K562 (cell line): ENCODE data around the gene EEF1A2. TPM values are rescaled to one million over a fixed set of nuclear protein-coding genes. Genes with fewer than 3 reads are reported as not detected.
A peak's percentile ranks its signal among the peaks of the same experiment; 100 is the strongest.

ENCODE experiments used
- CBX5 ChIP-seq: IDR thresholded peaks from 2 replicates; pipeline ENCODE4 v1.6.1; 2014; ENCODE audit warnings: low read depth, borderline replicate concordance
- CHCHD3 ChIP-seq: fragments of 250-450 bp; sonication (Bioruptor Pico); IDR thresholded peaks from 2 replicates; pipeline ENCODE4 v2.1.2; 2022; ENCODE audit warnings: mild to moderate bottlenecking
- CXXC5 ChIP-seq: fragments of 250-450 bp; sonication (Bioruptor Pico); IDR thresholded peaks from 2 replicates; pipeline ENCODE4 v1.8.0; 2022; ENCODE audit warnings: inconsistent platforms, mild to moderate bottlenecking, moderate library complexity
- TCFL5 ChIP-seq: fragments of 250-450 bp; sonication (Bioruptor Pico); conservative IDR thresholded peaks from 2 replicates; pipeline ENCODE4 v1.6.1; 2021; ENCODE audit warnings: mild to moderate bottlenecking, moderate library complexity, matching md5 sums
- YY1 ChIP-seq, 3 experiments: IDR thresholded peaks; 2 replicates each; pipeline ENCODE4 v1.6.1; 2011; ENCODE audit warnings: low read length in 2 of 3, mild to moderate bottlenecking in 2 of 3, moderate library complexity in 2 of 3, borderline replicate concordance in 1 of 3, control low read depth in 1 of 3, low read depth in 1 of 3; ENCODE audit not compliant: insufficient read depth in 3 of 3, insufficient replicate concordance in 2 of 3, control insufficient read depth in 1 of 3, insufficient read length in 1 of 3; ENCODE audit errors: extremely low read depth in 1 of 3
- polyA plus RNA-seq, 8 experiments: library from polyadenylated mRNA; depleted of rRNA in 4 of 8; stranded (reverse) in 5 of 8; unstranded in 3 of 8; fragments of >200 nt; fragmentation: Nextera tagmentation in 2 of 8; fragmentation: Illumina TruSeq in 1 of 8; extraction: Ambion mirVana in 2 of 8; extraction: Trizol in 1 of 8; gene quantifications; 2 replicates each; pipeline versions ENCODE4 v1.2.1 to v1.2.3, GENCODE V29; 2011 to 2014; ENCODE audit warnings: inconsistent platforms in 1 of 8, missing spikeins in 1 of 8
- total RNA-seq, 7 experiments: library from RNA; depleted of rRNA in 6 of 7; stranded (reverse); fragments of >200 nt in 6 of 7; fragmentation: Illumina TruSeq in 2 of 7; extraction: Trizol in 2 of 7; gene quantifications; 2 replicates each; pipeline versions ENCODE4 v1.2.1 to v1.2.3, GENCODE V29; 2011 to 2021; ENCODE audit warnings: low replicate concordance in 1 of 7
- TF ChIP-seq, protein P1 (sequence below), 2 experiments: fragments of 450-650 bp; IDR thresholded peaks; 2 replicates each; pipeline ENCODE4 v1.6.1; 2016; ENCODE audit warnings: mild to moderate bottlenecking in 2 of 2, borderline replicate concordance in 1 of 2, low read depth in 1 of 2, moderate library complexity in 1 of 2
- TF ChIP-seq, protein P2 (sequence below): fragments of 450-650 bp; IDR thresholded peaks from 2 replicates; pipeline ENCODE4 v1.6.1; 2016; ENCODE audit warnings: borderline replicate concordance
- TF ChIP-seq, protein P3 (sequence below): fragments of 250-450 bp; sonication (Bioruptor Pico); IDR thresholded peaks from 2 replicates; pipeline ENCODE4 v1.4.0; 2020; ENCODE audit warnings: mild to moderate bottlenecking, moderate library complexity
- TF ChIP-seq, protein P4 (sequence below), 2 experiments: IDR thresholded peaks; 2 replicates each; pipeline ENCODE4 v1.6.1; 2011; ENCODE audit warnings: borderline replicate concordance in 1 of 2, control low read depth in 1 of 2, low read depth in 1 of 2, low read length in 1 of 2, mild to moderate bottlenecking in 1 of 2, mixed read lengths in 1 of 2, moderate library complexity in 1 of 2; ENCODE audit not compliant: insufficient read depth in 1 of 2, insufficient read length in 1 of 2, poor library complexity in 1 of 2, severe bottlenecking in 1 of 2; ENCODE audit errors: extremely low read depth in 1 of 2

Gene EEF1A2
- total and polyA plus RNA-seq, 9 of the 15 experiments (the other 6 are each of a cell fraction or from before 2014, with no cell fraction given): 0.04 to 29.6 (median 11.5) TPM

DNA sequence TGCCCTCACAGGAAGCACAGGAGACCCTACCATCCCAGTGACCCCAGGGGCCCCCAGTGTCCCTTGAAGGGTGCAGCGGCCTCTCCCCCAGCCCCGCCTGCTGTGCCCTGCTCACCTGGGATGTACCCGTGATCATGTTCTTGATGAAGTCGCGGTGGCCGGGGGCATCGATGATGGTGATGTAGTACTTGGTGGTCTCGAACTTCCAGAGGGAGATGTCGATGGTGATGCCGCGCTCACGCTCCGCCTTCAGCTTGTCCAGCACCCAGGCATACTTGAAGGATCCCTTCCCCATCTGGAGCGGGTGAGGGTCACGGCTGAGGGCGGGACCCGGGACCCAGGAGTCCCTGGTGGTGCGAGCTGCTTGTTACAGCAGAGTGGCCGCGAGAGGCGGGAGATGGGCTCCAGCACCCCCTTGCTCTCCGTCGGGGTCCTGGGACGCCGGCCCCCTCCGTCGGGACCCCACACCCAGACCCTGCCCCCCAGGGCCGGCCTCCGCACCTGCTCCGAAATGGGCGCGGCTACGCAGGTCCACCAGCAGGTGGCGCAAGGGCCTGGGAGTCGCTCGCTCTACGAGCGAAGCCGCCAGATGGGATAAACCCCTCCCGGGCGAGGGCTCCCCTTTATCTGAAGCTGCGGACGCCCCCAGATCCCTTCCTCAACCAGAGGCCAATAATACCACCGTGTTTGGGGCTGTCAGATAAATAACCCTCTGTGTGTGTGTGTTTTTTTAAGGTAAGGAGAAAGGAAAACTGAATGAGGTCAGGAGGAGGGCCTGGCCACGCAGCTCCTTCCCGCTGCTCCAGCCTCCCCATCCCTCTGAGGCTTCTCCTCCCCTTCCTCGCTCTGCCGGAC lies 2.9 kb downstream of the EEF1A2 start (continued):
- TF ChIP-seq, protein P1, sequence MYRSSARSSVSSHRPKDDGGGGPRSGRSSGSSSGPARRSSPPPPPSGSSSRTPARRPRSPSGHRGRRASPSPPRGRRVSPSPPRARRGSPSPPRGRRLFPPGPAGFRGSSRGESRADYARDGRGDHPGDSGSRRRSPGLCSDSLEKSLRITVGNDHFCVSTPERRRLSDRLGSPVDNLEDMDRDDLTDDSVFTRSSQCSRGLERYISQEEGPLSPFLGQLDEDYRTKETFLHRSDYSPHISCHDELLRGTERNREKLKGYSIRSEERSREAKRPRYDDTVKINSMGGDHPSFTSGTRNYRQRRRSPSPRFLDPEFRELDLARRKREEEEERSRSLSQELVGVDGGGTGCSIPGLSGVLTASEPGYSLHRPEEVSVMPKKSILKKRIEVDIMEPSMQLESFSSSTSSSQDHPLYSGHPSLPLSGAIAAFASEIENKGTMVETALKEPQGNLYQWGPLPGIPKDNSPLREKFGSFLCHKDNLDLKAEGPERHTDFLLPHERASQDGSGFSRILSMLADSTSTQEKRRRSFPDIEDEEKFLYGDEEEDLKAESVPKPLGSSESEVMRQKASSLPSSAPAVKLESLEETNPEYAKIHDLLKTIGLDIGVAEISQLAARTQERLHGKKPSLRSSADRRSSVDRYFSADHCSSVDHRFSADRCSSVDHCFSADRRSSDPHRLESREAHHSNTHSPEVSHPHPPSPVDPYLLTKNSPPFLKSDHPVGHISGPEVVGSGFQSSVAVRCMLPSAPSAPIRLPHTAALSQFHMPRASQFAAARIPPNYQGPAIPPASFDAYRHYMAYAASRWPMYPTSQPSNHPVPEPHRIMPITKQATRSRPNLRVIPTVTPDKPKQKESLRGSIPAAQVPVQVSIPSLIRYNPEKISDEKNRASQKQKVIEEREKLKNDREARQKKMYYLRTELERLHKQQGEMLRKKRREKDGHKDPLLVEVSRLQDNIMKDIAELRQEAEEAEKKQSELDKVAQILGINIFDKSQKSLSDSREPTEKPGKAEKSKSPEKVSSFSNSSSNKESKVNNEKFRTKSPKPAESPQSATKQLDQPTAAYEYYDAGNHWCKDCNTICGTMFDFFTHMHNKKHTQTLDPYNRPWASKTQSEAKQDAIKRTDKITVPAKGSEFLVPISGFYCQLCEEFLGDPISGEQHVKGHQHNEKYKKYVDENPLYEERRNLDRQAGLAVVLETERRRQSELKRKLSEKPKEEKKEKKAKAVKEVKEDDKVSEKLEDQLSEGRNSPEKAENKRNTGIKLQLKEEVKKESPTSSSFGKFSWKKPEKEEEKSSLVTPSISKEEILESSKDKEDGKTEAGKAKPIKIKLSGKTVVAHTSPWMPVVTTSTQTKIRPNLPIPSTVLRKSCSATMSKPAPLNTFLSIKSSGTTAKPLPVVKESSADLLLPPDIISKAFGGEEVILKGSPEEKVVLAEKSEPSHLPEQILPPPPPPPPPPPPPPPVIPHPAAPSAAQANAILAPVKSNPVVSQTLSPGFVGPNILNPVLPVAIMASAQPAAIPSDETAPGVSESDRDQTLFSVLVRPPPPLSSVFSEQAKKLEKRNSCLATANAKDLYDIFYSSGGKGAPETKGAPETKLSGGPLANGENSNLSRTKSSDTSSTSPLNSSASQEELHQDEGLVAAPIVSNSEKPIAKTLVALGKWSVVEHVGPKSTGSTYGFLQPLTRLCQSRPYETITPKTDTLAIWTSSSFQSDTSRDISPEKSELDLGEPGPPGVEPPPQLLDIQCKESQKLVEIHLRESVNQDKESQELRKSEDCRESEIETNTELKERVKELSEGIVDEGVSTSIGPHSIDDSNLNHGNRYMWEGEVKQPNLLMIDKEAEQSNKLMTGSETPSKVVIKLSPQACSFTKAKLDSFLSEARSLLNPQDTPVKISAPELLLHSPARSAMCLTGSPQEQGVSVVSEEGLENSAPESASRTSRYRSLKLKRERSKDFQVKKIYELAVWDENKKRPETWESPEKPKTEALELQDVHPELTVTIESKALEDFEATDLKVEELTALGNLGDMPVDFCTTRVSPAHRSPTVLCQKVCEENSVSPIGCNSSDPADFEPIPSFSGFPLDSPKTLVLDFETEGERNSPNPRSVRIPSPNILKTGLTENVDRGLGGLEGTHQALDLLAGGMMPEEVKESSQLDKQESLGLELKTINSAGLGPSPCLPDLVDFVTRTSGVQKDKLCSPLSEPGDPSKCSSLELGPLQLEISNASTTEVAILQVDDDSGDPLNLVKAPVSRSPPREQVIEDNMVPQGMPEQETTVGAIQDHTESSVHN (IDR thresholded peaks at IDR 0.05; ENCODE audit: borderline replicate concordance in 1 of 2, low read depth in 1 of 2): no peak
- TF ChIP-seq CXXC5 (CRISPR knock-in tag): peak; percentile 41
- TF ChIP-seq, protein P2, sequence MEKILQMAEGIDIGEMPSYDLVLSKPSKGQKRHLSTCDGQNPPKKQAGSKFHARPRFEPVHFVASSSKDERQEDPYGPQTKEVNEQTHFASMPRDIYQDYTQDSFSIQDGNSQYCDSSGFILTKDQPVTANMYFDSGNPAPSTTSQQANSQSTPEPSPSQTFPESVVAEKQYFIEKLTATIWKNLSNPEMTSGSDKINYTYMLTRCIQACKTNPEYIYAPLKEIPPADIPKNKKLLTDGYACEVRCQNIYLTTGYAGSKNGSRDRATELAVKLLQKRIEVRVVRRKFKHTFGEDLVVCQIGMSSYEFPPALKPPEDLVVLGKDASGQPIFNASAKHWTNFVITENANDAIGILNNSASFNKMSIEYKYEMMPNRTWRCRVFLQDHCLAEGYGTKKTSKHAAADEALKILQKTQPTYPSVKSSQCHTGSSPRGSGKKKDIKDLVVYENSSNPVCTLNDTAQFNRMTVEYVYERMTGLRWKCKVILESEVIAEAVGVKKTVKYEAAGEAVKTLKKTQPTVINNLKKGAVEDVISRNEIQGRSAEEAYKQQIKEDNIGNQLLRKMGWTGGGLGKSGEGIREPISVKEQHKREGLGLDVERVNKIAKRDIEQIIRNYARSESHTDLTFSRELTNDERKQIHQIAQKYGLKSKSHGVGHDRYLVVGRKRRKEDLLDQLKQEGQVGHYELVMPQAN: no peak
- TF ChIP-seq CBX5: no peak
- TF ChIP-seq, protein P3, sequence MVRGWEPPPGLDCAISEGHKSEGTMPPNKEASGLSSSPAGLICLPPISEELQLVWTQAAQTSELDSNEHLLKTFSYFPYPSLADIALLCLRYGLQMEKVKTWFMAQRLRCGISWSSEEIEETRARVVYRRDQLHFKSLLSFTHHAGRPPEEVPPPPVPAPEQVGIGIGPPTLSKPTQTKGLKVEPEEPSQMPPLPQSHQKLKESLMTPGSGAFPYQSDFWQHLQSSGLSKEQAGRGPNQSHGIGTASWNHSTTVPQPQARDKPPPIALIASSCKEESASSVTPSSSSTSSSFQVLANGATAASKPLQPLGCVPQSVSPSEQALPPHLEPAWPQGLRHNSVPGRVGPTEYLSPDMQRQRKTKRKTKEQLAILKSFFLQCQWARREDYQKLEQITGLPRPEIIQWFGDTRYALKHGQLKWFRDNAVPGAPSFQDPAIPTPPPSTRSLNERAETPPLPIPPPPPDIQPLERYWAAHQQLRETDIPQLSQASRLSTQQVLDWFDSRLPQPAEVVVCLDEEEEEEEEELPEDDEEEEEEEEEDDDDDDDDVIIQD (CRISPR knock-in tag): no peak
- no peak for TF ChIP-seq TCFL5 (CRISPR knock-in tag)
- peak in 1 of 3 experiments; percentile 29 for TF ChIP-seq YY1 (IDR thresholded peaks at IDR 0.05; ENCODE audit: borderline replicate concordance in 1 of 3, control insufficient read depth in 1 of 3, extremely low read depth in 1 of 3, insufficient read depth in 3 of 3, insufficient read length in 1 of 3, insufficient replicate concordance in 2 of 3, low read depth in 1 of 3, low read length in 2 of 3)
- TF ChIP-seq, protein P4, sequence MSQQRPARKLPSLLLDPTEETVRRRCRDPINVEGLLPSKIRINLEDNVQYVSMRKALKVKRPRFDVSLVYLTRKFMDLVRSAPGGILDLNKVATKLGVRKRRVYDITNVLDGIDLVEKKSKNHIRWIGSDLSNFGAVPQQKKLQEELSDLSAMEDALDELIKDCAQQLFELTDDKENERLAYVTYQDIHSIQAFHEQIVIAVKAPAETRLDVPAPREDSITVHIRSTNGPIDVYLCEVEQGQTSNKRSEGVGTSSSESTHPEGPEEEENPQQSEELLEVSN (IDR thresholded peaks at IDR 0.05; ENCODE audit: borderline replicate concordance in 1 of 2, extremely low read depth in 1 of 2, insufficient read depth in 1 of 2, insufficient read length in 1 of 2, low read depth in 1 of 2, low read length in 1 of 2, poor library complexity in 1 of 2, severe bottlenecking in 1 of 2): peak in 1 of 2 experiments; percentile 41
- TF ChIP-seq CHCHD3: no peak
